ENCODE results near the gene ATP1A2.

ATP1A2 gene

GRCh38 chr1:160113407-160113806 lies 2.2 kb upstream of the ATP1A2 start:
- TF ChIP-seq CTCF (conservative IDR thresholded peaks at IDR 0.05; ENCODE audit: low read depth), result no peak
- POLR2A ChIA-PET (ENCODE audit: low non-redundant PET), result no interaction called here

GRCh38 chr1:160114085-160114484 lies 1.5 kb upstream of the ATP1A2 start:
- no peak overlapping the region for H3K27ac ChIP-seq
- TF ChIP-seq CTCF (conservative IDR thresholded peaks at IDR 0.05; ENCODE audit: low read depth), result no peak
- no peak for DNase-seq (ENCODE audit: low spot score)
- CTCF ChIA-PET, result interaction anchor here (1.3 kb wide), 1 partner anchor 13 kb away, joined by 3 read pairs; no protein-coding TSS in a partner anchor
- POLR2A ChIA-PET (ENCODE audit: low non-redundant PET), result no interaction called here

More at GRCh38 chr1:160113407-160113806, 2.2 kb upstream of the ATP1A2 start:
- H3K27ac ChIP-seq, result no peak overlapping the region
- DNase-seq (ENCODE audit: low spot score), result no peak
- CTCF ChIA-PET, result no interaction called here

GRCh38 chr1:160116283-160117147 lies 956 bp downstream of the ATP1A2 start:
- peak; percentile 56 for DNase-seq (ENCODE audit: low spot score)
- H3K27ac ChIP-seq, result no peak overlapping the region
- ChIA-PET POLR2A (ENCODE audit: low non-redundant PET) (no interaction called here), CTCF (interaction anchor here (0.7 to 1.5 kb wide), 3 partner anchors 15 to 486 kb away, joined by 3 to 4 read pairs (median 3); no protein-coding TSS in a partner anchor)
- TF ChIP-seq CTCF (conservative IDR thresholded peaks at IDR 0.05; ENCODE audit: low read depth), result no peak

GRCh38 chr1:160117300-160117699 lies 1.7 kb downstream of the ATP1A2 start:
- no peak for TF ChIP-seq CTCF (conservative IDR thresholded peaks at IDR 0.05; ENCODE audit: low read depth)
- ChIA-PET POLR2A (ENCODE audit: low non-redundant PET) (no interaction called here), CTCF (interaction anchor here (0.5 to 1.5 kb wide), 4 partner anchors 16 to 487 kb away, joined by 3 to 4 read pairs (median 3); no protein-coding TSS in a partner anchor)
- DNase-seq (ENCODE audit: low spot score), result no peak
- no peak overlapping the region for H3K27ac ChIP-seq

GRCh38 chr1:160117709-160118183 lies 2.2 kb downstream of the ATP1A2 start:
- CTCF ChIA-PET, result interaction anchor here (0.5 to 1.5 kb wide), 4 partner anchors 17 to 137 kb away, joined by 3 to 4 read pairs (median 3); no protein-coding TSS in a partner anchor
- POLR2A ChIA-PET (ENCODE audit: low non-redundant PET), result no interaction called here
- no peak overlapping the region for H3K27ac ChIP-seq
- DNase-seq (ENCODE audit: low spot score), result no peak
- no peak for TF ChIP-seq CTCF (conservative IDR thresholded peaks at IDR 0.05; ENCODE audit: low read depth)

- ChIA-PET CTCF (no interaction called here), POLR2A (ENCODE audit: low non-redundant PET) (no interaction called here)
- TF ChIP-seq CTCF (conservative IDR thresholded peaks at IDR 0.05; ENCODE audit: low read depth), result no peak
- H3K27ac ChIP-seq, result no peak overlapping the region
- no peak for DNase-seq (ENCODE audit: low spot score)
These were observed 3.4 kb downstream of the ATP1A2 start for GRCh38 chr1:160118928-160119327.

All from RWPE1 (cell line).